Lung microvascular endothelial cell (primary cell): ENCODE measurements around the gene PIEZO1. TPM values are rescaled to one million over a fixed set of nuclear protein-coding genes. Genes with fewer than 3 reads are reported as not detected.
A peak's percentile ranks its signal among the peaks of the same experiment; 100 is the strongest.

Experiments
- DNase-seq, 2 donors: peaks; one replicate each; pipeline versions ENCODE4 v3.0.0 to v3.0.0-alpha.2; 2010; ENCODE audit warnings: low read depth in 2 of 2
- total RNA-seq: library from RNA; depleted of rRNA; stranded (reverse); fragments of >200 nt; gene quantifications from 2 replicates; pipeline ENCODE4 v1.2.1, GENCODE V29; 2014

Gene PIEZO1
- total RNA-seq, 1 donor from 2014 or later = 460 TPM

DNA sequence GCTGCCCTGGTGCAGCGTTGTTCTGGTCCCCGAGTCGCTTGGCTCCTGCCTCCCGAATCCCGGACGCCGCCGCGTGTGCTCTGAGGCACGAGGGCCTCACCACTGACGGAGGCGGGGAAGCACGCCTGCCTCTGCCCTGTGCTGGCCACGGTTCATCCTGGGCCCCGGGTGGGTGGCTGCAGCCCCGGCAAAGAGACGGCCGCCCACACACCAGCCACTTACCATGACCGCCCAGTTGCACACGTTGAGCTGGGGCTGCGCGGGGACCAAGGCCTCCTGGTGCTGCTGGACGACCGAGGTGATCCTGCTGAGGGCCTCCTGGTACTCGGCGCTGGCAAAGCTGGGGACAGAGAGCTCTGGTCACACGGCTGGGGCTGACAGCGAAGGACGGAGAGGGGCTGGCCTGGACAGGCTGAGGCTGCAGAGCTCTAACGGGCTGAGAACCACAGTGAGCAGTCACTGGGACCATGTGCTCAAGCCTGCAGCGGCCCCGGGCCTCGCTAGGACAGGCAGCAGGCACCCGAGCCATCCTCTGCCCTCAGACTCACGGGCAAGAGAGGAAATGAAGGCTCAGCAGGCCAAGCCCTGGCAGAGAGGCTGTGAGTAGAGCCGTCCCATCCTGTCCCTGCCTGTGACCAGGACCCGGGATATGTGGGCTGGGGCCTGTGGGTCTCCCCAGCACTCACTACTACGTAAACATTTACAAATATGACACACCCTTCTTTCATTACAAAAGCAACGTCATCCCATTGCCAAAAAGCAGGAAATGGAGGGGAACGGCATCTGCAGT, 33.0 kb upstream of the PIEZO1 start:
- DNase-seq = no peak

DNA sequence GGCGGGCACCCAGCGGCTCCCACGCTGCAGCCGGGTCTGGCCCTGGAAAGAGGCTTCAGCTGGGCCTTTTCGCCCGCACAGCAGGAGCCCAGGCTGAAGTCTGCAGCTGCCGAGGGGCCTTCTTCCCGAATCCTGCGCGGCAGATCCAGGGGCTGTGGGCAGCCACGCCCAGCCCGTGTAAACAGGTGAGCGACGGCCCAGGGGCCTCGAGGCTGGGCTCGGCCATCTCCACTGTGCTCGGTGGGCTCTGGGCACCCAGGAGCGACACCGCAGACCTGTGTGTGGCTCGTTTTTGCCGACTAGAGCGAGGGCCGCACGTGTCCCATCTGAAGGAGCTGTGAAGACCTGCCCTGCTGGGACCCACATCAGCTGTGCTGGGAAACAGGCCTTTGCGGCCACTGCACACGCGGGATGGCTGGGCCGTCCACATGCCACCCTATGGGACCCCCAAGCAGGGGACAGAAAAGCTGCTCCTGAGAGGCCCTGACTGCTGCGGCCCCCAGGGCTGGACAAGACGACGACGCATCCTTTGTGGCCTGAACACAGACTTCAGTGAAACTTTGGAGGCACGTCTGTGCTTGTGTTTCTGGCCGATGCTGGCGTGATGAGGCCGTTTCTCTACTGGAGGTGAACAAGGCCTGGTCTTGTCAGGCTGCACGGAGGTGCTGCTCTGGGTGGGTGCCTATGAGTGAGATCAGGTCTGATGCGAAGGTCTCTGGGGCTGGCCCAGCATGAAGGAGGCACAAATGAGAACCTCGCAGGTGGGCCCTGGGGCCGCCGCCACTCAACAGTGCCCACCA, 31.9 kb upstream of the PIEZO1 start:
- no peak for DNase-seq

DNA sequence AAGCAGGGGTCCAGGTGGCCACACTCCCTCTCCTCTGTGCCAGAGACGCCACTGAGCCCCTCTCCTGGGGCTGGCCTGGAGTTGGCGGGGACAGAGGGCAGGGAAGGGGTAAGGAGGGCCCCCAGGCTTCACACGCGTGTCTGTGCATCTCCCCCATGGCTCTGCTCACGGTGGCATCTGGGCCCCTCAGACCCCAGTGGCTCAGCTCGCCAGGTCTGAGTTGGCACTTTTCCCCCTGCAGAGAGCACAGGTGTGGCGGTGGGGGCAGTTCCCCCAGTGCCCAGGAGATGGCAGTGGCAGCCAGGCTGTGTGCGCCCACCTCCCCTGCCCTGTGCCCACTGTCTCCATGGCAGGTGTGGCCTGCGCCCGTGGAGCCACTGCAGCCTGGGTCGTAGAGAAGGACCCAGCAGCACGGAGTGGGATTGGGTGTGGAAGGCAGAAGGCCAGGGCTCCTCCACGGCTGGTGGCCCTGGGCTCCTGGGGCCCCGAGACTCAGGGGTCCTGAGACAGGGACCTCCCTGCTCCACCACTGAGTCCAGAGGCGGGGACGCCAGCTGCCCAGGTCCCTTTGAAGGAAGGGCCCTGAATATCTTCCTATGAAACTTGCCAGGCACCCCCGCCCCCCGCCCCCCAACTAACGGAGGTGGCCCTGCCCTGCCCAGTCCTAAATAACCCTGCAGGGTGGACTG, 31.0 kb upstream of the PIEZO1 start:
- peak; percentile 26 to 61 for DNase-seq

DNA sequence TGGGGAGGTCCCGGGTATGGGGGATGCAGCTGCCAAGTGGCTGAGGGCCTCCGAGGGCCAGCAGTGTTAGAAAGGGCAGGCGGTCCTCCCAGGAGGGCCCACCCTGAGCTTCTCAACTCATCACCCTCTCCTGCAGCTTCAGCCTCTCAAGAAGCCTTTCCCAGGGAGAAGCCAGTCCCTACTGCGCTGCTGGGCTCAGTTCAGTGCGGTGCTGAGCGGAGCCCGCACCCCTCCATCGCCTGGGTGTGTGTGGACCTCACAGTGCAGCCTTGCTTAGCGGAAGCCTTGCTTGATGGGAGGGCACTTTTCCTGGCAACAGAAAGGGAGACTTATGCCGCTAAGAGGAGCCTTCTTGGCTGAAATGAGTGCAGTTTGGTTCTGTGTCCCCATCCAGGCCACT, 30.2 kb upstream of the PIEZO1 start:
- no peak for DNase-seq

DNA sequence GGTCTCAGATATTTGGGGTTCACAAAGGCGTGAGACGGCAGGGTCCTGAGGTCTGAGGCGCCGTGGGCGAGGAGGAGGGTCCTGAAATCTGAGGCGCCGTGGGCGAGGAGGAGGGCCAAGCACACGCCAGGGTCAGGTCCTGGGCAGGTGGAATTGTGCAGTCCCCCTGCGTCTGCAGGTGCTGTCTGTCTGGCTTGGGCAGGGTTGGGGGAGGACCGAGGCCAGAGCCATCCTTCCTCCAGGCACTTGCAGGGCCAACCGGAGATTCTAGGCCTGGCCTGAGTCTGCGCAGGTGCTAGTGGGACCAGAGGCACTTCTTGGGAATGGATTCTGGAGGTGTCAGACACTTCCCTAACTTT, 29.1 kb upstream of the PIEZO1 start:
- no peak for DNase-seq

DNA sequence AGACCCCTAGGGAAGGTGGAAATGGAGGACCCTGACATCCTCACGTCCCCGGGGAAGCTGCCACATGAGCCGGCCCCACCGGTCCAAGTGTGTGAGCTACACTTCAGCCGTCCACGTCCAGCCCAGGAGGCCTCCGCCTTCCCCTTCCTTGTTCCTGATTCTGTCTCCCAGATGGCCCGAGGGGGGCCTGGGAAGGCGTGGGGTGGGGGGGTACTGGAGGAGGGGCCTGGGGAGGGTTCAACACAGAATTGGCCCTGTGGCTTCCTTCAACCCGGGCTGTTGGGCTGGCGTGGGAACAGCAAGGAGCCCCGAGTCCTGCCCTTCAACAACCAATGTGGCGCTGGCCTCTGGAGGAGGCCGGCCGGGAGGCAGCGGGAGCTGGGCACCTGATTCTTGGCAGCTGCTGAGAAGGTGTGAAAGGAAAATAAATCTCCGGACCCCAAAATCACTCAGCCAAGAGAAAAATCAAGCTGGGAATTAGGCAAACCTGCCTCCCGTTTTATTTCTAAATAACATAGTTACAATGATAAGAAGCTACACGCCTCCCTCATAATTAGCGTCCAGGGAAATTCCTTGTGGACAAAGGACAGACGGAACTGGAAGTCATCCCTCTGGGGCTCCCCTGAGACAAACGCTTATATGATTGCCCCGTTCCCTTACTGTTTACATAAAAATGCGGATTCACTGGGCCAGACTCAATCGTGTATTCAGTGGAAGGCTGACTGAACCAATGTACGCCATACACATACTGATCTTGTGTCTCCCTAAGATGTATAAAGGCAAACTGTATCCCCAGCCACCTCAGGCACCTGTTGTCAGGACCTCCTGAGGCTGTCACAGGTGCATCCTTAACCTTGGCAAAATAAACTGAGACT, 28.5 kb upstream of the PIEZO1 start:
- no peak for DNase-seq

DNA sequence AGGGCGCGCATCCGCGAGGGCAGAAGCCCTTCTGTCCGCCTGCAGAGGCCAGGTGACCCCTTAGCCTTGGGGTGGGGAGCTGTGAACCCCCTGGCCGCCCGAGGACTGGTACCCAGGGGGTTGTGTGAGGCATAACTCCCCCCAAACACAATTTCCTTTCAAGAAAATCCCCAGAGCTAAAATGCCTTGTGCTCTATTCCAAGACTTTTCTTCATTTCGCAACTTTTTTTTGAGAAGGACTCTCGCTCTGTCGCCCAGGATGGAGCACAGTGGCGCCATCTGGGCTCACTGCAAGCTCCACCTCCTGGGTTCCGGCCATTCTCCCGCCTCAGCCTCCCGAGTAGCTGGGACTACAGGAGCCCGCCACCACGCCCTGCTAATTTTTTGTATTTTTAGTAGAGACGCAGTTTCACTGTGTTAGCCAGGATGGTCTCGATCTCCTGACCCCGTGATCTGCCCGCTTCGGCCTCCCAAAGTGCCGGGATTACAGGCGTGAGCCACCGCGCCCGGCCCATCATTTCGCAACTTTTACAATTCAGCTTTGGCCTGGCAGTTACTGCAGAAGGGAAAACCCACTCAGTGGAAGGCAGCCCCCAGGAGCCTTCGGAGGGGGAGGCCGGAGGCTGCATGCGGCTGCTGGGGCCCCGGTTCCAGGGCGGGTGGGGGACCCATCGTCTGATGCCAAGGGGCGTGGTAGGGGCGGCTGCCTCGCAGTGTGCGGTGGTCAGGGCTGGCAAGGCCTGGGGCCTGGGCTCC, 27.7 kb upstream of the PIEZO1 start:
- DNase-seq = no peak

DNA sequence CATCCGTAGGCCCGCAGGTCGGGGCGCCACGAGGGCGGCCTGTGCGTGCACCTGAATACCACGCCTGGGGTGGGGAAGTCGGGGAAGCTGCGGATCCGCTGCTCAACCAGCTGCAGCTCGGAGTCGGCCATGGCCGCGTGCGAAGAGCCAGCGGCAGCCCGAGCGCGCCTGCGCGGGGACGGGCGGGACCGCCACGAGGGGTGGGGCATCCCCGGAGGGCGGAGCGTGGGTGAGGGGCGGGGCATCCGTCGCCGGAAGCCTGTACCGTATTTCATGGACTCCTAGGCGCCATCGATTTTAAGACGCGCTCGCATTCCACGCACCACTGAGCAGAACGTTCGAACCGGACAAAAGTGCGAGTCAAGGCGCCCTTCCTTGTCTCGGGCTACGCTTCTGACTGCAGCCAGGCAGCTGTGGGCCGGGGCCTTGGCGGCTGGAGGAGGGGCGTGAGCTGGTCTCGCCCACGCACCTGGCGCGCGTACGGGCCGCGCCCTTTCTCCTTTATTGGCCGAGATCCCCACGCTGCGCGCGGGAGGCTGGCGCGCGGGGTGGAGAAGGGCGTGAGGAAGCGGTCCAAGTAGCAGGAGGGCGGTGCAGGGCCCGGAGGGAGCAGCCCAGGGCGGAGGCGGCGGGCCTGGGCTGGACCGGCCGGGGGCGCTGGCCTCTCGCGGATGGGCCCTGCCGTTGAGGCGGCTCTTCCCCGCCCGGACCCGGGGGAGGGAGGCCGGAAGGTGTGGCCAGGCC, 26.9 kb upstream of the PIEZO1 start, which contains the start of gene APRT:
TSS of gene APRT (minus strand) at position 160 of the 744 bp plus-strand sequence. CDS start at position 131, 29 bp downstream.
- peak; percentile 93 to 95 for DNase-seq

DNA sequence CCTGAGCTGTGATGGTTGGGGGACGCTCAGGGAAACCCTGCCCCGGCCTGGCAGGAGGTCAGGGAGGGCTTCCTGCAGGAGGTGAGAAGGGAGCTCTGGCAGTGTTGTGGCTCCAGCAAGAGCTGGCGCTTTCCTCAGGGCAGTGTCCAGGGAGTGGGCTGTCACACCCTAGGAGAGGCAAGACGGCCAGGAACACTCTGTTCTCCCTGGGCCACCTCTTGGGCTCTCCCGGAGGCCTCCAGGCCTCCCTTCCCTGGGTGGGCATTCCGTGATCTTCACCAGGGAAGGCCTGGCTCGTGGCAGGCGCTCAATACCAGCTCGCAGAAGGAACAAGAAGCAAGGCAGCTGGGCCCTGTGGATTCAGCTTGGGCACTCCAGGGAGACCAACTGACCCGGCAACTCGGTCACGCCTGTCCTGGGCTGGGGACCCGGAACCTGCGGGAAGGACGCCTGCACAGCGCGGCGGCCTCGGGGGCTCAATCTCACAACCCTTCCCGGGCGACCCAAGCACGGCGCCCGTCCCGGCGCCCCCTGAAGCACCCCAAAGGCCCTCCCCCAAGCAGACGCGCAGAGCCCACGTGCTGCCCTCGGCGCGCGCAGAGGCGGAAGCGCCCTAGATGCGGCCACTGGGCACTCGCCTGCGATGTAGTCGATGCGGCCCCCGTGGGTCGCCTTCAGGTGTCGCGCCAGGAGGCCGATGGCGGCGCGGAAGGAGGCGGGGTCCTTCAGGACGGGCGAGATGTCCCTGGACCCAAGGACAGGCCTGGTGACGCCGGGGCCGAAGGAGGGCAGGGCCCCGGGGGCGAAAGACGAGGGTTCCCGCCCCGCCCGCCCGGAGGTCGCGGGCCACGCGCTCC, 26.1 kb upstream of the PIEZO1 start:
- DNase-seq = peak; percentile 74 to 79

DNA sequence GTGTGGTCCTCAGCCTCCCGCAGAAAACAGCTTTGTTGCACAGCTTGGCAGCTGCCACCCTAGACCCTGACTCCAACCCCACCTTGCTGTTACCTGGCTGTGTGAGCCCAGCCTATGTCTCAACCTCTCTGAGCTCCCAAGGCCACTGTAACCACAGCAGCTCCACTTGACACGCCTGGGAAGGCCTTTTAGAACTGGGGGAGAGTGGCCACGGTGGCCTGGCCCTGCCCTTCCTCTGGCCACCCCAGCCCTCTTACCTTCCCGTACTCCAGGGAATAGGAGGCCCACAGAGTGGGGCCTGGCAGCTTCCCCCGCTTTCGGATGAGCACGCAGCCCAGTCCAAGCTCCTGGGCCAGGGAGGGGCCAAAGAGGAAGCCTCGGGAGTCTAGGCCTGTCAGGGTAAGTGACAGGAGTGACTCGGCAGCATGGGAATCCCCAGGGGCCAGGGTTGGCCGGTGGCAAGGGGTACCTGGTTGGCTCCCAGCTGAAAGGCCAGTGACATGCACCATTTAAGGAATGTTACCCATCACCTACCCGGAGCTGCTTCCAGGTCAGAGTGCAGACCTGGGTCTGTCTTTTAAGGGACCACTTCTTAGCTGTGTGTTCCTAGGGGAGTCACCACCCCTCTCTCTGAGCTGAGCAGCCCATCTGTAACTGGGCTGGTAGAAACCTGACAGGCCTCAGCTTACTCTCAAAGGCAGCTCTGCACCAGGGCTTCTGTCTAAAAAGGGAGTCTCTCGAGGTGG, 25.3 kb upstream of the PIEZO1 start:
- DNase-seq = no peak

DNA sequence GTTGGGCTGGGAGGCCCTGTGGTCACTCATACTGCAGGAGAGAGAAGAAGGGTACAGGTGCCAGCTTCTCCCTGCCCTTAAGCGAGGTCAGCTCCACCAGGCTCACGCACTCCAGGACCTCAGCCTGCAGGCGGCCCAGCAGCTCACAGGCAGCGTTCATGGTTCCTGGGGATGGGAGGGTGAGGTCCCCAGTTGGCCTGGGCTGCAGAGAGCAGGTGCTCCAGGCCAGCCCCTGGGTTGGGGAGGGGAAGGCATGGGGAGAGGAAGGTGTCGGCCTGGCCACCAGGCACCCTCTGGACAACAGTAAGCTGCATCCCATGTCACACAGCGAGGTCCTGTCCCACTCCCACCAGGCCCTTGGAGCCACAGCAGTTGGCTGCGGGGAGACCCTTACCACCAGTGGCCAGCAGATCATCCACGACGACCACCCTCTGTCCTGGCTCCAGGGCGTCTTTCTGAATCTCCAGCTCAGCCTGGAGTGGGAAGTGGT, 24.7 kb upstream of the PIEZO1 start:
- no peak for DNase-seq

DNA sequence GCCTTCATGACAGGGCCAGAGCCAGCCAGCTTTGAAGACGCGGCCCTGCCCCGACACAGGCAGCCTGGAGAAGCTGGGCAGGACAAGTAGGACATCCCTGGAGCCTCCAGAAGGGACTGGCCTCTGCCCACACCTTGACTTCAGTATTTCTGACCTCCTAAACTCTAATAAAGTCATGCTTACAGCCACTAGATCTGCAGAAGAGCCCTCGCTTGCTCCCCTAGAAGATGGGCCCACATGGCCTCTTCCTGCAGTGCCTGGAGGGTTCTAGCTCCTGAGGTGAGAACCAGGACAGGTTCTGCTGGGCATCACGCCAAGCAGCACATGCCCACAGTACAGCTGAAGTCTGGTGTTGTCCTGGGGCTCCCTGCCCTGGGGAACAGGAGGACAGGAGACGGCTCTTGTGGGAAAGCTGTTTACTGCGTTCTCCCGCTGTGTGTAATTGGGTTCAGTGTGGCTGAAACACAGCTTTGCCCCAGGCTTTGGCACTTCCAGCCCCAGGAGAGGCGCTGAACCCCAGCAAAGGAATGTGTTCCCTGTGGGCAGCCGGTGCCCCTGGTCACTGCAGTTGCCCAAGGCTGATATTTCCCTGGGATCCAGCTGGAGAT, 24.2 kb upstream of the PIEZO1 start:
- no peak for DNase-seq

DNA sequence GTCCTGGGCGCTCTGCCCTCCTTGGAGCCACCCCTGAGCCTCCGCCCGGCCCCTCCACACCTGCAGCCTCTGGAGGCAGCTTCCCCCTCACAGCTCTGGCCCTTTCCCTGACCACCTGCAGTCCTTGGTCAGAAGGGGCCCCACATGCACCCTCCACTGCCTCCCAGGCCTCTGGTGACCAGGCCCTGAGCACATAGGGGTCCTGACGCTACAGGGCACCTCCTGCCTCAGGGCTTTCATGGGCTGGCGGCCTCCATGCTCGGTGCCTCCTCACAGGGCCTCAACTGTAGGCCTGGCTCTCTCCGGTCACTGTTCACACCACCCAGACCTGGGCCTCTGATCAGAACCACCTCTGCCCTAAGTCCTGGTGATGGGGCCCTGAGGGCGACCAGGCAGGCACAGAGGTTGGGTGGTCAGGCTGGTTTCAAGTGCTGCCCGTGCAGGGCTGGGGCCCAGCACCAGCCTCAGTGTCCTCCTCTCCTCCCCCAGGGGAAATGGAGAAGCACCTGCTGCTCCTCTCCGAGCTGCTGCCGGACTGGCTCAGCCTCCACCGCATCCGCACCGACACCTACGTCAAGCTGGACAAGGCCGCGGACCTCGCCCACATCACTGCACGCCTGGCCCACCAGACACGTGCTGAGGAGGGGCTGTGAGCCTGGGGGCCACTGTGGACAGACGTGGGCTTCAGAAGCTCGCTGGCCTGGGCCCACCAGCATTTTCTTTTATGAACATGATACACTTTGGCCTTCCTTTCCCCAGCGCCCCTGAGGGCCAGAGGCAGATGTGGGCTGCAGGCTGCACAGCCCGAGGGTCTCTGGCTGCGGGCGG, 22.8 kb upstream of the PIEZO1 start:
- DNase-seq = no peak

DNA sequence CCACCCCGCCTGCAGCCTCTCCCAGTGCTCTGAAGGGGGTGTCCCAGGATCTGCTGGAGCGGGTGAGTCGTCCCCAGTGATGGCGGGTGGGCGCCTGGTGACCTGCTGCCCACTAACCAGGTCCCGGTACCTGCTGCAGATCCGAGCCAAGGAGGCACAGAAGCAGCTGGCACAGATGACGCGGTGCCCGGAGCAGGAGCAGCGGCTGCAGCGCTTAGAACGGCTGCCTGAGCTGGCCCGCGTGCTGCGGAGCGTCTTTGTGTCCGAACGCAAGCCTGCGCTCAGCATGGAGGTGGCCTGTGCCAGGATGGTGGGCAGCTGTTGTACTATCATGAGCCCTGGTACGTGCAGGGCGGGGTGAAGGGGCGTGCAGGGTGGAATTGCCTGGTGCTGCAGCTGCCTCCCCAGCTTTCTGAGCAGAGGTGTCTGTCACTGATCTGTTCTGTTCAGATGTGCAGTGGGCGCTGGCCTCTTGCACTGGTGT, 22.2 kb upstream of the PIEZO1 start:
- DNase-seq = no peak

DNA sequence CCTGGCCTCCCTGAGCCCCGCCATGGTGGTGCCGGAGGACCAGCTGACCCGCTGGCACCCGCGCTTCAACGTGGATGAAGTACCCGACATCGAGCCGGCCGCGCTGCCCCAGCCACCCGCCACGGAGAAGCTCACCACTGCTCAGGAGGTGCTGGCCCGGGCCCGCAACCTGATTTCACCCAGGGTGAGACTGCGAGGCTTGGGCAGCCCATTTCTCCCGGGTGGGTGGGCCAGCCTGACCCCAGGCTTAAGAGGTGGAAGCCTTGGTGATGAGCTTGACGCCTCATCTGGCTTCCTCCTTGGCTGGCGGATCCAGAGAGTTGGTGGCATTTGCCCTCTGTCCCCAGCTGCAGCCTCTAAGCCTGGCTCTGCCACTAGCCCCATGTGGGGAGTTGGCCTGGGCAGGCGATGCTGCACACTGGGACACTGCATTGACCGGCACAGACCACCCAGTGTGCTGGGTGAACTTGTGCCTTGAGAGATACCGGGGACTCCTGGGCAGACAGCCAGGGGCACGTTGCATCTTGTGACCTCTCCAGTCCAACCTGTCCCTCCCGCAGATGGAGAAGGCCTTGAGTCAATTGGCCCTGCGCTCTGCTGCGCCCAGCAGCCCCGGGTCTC, 21.6 kb upstream of the PIEZO1 start:
- no peak for DNase-seq

DNA sequence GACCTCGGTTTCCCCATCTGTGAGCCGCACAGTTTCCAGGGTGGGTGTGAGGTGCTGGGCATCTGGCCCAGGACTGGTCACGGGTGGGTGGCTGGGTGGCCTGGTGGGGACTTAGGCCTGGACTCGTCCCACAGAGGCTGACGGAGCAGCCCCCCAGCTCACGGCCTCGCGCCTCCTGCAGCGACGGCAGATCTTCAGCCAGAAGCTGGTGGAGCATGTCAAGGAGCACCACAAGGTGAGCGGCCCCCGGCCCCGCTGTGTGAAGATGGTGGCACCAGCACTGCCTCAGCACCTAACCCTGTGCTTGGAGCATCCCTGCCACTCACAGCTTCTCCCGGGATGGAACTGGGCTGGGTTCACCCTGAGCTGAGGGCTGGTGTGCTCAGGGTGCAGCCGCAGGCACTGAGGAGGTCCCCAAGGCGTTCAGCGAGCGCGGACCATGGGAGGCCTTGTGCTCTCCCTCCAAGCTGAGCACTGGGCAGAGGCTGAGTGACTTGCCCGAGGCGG, 20.9 kb upstream of the PIEZO1 start:
- no peak for DNase-seq
